Stimulated activated CD8-positive, alpha-beta memory T cell treated with anti-CD3 and anti-CD28 coated beads, Interleukin-7, amount 100 ng/mL, for 48 hours (primary cell): Measurements from ENCODE around the gene CAT.
"Not testable (repeated sequence)": the region's sequence is repeated elsewhere in the genome, so short reads cannot be mapped to it uniquely, and the experiment has no call there.

Source experiments
- DNase-seq, 2 donors: peaks; one replicate each; pipeline ENCODE4 v3.0.0-alpha.2; 2020; ENCODE audit warnings: low read depth in 1 of 2; ENCODE audit errors: extremely low read depth in 1 of 2

CAT gene

GRCh38 chr11:34424826-34425225, 13.9 kb upstream of the CAT start:
- DNase-seq, result not testable (repeated sequence)

- DNase-seq, result no peak
Observed at GRCh38 chr11:34425360-34425759, 13.4 kb upstream of the CAT start.

DNA sequence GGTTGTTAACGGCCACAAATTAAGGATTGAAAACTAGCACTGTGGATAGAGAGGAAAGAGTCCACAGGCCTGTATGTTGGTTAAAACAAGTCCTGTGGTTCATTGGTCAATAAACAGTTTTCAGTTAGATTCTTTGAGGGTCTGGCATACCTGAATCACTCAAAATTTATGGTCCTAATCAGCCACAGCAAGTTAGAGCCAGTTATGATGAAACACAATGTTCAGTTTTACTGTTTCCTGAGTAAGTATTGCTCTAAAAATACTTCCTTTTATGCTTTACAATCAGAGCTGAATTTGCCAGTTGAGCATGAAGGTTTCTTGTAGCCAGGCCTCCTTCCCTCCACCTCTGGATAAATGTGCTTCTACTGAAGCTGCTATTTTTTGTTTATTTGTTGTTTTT, 12.9 kb upstream of the CAT start:
- no peak for DNase-seq

DNA sequence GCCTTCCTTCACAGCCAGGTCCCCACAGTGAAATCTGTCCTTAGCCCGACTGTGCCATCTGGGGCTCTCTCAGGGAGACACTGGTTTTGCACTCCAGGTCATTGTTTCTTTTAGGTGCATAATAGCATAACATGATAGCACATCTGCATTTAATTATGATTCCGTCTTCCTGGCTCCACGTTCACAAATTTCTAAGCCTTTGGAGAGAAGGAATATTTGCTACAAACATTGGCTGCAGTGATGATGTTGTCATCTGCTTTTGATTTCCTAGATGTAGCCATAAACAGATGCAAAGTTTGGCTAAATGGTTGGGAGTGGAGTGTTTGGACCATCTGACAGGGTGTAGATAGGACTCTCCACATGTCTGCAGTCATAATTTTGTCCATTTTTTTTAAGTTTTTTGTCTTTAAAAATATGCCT, 12.0 kb upstream of the CAT start:
- DNase-seq, result no peak

DNA sequence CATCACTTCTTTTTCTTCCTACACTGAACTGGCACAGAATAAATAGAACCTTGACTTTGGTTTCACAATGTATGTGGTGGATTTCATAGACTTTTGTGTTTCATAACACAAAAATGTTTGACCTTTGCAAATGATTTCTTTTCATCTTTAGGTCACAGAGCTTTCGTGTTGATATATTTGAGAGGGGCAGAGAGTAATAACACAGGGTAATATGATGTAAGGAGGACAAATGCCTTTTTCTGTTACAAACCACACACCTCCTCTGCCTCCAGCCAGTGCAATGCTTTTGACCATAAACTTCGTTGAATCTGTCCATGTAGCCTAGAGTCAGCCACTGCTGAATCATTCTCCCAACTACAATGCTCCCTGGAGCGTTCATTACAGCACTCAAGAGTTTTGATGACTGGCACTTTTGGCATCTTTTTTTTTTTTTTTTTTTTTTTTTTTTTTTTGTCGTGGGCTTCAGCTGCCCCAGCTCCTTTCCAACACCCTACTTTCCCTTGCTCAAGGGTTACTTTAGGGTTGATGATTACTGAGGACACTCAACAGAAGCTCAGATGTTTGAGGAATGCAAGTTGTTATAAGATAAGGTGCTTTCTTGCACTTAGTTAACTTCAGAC, 11.4 kb upstream of the CAT start:
- no peak for DNase-seq

DNA sequence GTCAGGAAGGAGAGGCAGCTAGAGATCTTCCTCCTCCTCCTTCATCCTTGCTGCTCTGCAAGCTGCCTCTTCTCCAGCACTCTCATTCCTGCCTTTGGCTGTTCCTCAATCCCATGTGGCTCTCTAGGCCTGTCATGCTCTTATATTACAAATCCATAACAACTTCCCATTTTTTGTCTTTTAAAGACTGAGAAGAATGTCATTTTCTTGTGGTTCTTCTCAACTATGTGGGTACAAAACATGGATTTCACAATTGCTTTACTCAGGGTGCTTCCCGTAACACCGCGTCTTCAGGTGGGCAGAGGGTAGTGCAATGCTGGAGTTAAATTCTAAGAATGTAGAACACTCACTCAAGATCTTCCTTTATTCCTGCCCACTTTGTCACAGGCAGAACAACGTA, 6.8 kb upstream of the CAT start:
- DNase-seq, result no peak

- DNase-seq, result no peak
Observed at GRCh38 chr11:34432822-34433221, 5.9 kb upstream of the CAT start.

DNA sequence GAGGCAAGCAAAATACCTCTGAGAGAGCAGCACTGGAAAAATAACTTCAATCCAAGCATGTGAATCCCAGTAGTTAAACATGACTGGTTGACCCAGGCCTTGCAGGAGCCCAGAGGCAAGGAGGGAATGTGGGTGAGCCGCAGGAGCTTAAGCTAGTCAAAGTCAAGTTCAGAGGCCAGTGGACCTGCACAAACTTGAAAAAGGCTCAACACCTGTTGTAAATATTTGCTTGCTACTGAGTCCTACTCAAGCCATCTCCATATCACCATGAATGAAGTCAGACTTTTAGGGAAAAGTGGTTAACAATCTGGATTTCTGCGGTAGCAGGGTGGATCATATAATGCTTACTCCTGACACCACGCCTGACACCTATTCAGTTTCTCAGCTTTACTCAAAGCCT, 4.8 kb upstream of the CAT start:
- no peak for DNase-seq

GRCh38 chr11:34437224-34438125, 1.3 kb upstream of the CAT start:
- no peak for DNase-seq

GRCh38 chr11:34439610-34440198, 970 bp downstream of the CAT start:
- no peak for DNase-seq

DNA sequence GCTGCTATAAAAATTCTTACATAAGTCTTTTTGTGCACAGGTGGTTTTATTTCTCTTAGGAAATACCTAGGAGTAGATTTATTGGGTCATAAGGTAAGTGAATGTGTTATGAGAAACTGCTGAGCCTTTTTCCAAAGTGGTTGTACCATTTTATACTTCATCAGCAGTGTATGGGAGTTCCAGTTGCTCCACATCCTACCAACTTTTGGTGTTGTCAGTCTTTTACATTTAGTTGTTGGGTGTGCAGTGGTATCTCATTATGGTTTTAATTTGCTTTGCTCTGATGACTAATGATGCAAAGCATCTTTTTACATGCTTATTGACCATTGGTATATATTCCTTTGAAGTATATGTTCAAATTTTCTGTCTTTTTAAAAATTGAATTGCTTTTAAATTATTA, 3.1 kb downstream of the CAT start:
- DNase-seq, result no peak

GRCh38 chr11:34443136-34443535, 4.4 kb downstream of the CAT start:
- DNase-seq, result no peak

- DNase-seq, result no peak
Observed at GRCh38 chr11:34444428-34444827, 5.7 kb downstream of the CAT start.

DNA sequence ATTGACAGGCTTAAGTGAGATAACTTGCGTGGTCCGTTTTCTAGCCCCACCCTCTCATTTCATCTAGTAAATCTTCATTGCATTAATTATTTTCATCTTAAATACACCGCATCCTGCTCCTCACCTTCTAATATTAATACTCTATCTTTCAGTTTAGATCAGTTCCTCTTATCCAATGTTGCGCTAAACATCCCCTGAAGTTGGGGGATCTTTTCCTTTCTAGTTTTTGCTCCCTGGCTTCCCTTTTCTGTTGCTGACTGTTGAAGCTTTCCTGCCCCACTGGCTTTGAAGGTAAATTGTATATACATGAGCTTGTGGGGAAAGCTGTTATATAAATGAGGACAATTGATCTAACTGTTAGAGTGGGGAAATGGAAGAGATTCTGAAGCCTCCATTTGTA, 7.2 kb downstream of the CAT start:
- no peak for DNase-seq

DNA sequence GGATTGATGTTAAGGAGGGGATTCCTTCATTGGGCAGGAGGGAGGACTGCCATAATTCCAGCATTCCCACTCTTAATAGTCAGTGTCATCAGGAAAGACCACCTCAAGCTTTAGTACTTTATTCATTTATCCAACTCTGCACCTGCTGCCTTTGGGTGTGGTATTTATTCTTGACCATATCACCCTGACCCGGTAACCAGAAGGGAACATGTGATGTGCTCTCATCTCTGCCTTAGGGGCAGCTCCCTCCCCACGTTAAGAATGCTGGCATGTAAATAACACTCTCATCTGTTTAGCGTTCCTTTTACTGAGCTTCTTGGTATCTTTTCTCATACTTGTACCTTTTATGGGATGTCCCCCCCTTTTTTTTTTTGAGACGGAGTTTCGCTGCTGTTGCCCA, 7.7 kb downstream of the CAT start:
- no peak for DNase-seq

GRCh38 chr11:34447044-34447443, 8.3 kb downstream of the CAT start:
- no peak for DNase-seq

- DNase-seq, result no peak
Observed at GRCh38 chr11:34448223-34448994, 9.7 kb downstream of the CAT start.

DNA sequence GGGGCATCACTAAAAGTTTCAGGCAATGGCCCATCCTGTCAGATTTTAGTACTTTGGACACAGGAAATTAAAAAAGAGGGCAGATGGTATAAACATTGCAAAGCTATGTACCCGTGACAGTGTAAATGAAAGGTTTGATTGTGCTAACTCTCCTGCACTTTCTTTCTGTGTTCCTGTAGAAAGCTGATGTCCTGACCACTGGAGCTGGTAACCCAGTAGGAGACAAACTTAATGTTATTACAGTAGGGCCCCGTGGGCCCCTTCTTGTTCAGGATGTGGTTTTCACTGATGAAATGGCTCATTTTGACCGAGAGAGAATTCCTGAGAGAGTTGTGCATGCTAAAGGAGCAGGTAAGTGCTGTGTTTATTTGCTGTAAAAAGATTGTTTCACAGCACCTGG, 10.3 kb downstream of the CAT start:
- no peak for DNase-seq

GRCh38 chr11:34451053-34451452, 12.3 kb downstream of the CAT start:
- DNase-seq, result no peak

- DNase-seq, result no peak
Observed at GRCh38 chr11:34454308-34455032, 15.7 kb downstream of the CAT start.

GRCh38 chr11:34457607-34458006, 18.9 kb downstream of the CAT start:
- DNase-seq, result no peak
